Stimulated activated CD8-positive, alpha-beta memory T cell treated with anti-CD3 and anti-CD28 coated beads, Interleukin-7, amount 100 ng/mL, for 24 hours (primary cell): ENCODE measurements around the gene DLX4.
A peak's percentile ranks its signal among the peaks of the same experiment; 100 is the strongest.

ENCODE experiments used
- DNase-seq: peaks from one replicate; pipeline ENCODE4 v3.0.0-alpha.2; 2020; ENCODE audit warnings: low read depth

DLX4 gene

GRCh38 chr17:49946964-49947584 is 21.9 kb upstream of the DLX4 start:
- no peak for DNase-seq

GRCh38 chr17:49949634-49950033 is 19.4 kb upstream of the DLX4 start:
- no peak for DNase-seq

- DNase-seq, result no peak
These were observed 17.5 kb upstream of the DLX4 start for GRCh38 chr17:49951362-49952082.

GRCh38 chr17:49952209-49952911 is 16.6 kb upstream of the DLX4 start:
- DNase-seq, result peak; percentile 73

- DNase-seq, result no peak
These were observed 16.0 kb upstream of the DLX4 start for GRCh38 chr17:49952912-49953497.

GRCh38 chr17:49955157-49955556 is 13.8 kb upstream of the DLX4 start:
- DNase-seq, result no peak

GRCh38 chr17:49956780-49957179 is 12.2 kb upstream of the DLX4 start:
- no peak for DNase-seq

- no peak for DNase-seq
These were observed 11.6 kb upstream of the DLX4 start for GRCh38 chr17:49957350-49957749.

- no peak for DNase-seq
These were observed 10.3 kb upstream of the DLX4 start for GRCh38 chr17:49958723-49959122.

GRCh38 chr17:49959183-49959935 is 9.6 kb upstream of the DLX4 start:
- DNase-seq, result no peak

GRCh38 chr17:49962599-49963308 is 6.2 kb upstream of the DLX4 start:
- DNase-seq, result no peak

GRCh38 chr17:49963309-49963625 is 5.7 kb upstream of the DLX4 start:
- DNase-seq, result no peak

GRCh38 chr17:49963626-49964302 is 5.2 kb upstream of the DLX4 start:
- DNase-seq, result no peak

GRCh38 chr17:49964303-49964768 is 4.7 kb upstream of the DLX4 start:
- no peak for DNase-seq

GRCh38 chr17:49964769-49965523 is 4.0 kb upstream of the DLX4 start:
- DNase-seq, result no peak

- DNase-seq, result no peak
These were observed 3.5 kb upstream of the DLX4 start for GRCh38 chr17:49965524-49965909.

- no peak for DNase-seq
These were observed 2.2 kb upstream of the DLX4 start for GRCh38 chr17:49966767-49967166.

- no peak for DNase-seq
These were observed 1.8 kb upstream of the DLX4 start for GRCh38 chr17:49967205-49967604.

- DNase-seq, result no peak
These were observed 1.2 kb upstream of the DLX4 start for GRCh38 chr17:49967621-49968404.
